GM21717 (cell line): ENCODE results near the gene CAPN11.

Experiments
- ATAC-seq: cut with Tn5 transposase; IDR thresholded peaks from one replicate; pipeline ENCODE4 v1.9.1; 2021; ENCODE audit warnings: mild to moderate bottlenecking, moderate library complexity; ENCODE audit not compliant: unreplicated experiment

Gene CAPN11

DNA sequence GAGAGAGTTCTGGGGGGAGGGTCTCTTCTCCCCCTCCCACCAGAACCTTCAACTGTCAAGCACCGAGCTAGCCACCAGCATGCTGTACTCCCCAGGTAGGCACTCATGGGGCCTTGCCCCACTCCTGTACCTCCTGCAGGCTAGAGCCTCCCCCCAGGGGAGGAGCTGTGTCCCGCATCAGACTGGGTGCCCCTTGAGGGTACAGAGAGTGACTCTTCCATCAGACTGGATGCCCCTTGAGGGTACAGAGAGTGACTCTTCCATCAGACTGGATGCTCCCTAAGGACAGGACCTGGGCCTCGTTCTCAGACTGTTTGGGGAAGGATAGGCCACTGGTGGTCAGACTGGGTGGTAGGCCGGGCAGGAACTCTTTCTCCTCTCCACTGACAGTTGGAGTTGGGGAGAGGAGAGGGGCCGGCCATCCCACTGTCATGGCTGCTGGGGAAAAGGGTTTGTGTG lies at the start of gene CAPN11:
CAPN11 (plus strand) TSS at position 51 of the 459 bp plus-strand sequence; CDS start at position 80, 29 bp downstream.
- ATAC-seq, result no peak

DNA sequence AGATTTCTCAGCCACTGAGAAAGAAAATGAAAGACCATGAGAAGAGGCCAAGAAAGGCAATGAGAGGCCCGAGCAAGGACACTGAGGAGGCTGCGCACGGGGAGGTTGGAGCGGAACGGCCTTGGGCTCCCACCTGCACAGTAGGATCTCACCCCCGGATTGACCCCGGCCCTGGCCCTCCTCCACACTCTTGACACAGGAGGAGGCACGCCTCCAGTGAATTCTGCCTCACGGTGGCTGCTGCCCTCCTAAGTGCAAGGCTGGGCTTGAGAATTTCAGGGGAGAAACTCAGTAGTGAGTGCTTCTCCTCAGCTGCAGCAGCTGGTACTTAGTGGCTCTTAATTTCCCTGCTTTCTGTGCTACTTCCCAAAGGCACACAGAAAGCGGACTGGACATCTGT lies 49.4 kb upstream of the CAPN11 start:
- no peak for ATAC-seq

DNA sequence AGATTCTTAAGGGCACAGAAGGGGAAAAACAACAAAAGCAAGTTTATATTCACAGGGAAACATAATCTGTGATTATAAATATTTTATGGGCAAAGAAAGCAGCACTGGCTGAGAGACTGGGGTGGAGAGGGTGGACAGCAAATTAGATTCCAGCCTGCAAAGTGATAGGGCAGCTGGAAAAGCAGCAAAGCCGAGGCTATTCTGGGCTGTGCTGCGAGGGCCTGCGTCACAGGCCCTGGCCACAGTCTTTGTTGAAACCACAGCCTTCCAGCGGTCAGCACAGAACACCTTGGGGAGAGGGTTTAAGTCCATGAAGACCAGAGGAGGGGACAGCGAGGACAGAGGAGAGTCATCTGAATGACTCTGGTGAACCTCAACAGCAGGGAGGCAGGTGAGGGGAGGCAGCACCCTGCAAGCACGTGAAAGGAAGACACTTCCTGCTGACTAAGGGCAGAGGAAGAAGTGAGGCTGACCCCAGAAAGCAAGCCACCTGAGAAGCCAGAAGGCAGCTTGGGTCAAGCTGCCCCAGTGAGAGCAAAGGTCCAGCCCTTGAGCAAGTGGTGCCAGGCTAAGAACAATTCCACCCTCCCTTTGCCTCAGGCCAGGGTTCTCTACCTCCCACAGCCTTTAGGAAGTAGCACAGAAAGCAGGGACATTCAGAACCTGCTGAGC lies 48.5 kb upstream of the CAPN11 start:
- ATAC-seq, result no peak

DNA sequence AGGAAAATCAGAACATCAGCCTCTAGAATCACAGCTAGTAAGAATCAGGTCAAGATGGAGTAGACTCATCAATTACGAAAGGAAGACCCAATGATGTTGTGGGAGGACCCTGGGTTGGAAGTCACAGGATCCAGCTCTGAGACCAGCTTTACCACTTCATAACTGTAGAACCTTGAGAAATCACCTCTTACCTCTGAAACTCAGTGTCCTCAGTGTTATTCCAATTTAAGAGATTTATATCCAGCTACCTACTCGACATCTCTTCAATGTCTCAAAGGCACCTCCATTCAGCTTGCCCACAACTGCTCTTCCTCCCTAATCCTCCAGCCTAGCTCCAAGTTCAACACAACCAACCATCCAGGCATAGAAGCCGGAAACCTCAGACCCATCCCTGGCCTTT lies 47.7 kb upstream of the CAPN11 start:
- no peak for ATAC-seq

DNA sequence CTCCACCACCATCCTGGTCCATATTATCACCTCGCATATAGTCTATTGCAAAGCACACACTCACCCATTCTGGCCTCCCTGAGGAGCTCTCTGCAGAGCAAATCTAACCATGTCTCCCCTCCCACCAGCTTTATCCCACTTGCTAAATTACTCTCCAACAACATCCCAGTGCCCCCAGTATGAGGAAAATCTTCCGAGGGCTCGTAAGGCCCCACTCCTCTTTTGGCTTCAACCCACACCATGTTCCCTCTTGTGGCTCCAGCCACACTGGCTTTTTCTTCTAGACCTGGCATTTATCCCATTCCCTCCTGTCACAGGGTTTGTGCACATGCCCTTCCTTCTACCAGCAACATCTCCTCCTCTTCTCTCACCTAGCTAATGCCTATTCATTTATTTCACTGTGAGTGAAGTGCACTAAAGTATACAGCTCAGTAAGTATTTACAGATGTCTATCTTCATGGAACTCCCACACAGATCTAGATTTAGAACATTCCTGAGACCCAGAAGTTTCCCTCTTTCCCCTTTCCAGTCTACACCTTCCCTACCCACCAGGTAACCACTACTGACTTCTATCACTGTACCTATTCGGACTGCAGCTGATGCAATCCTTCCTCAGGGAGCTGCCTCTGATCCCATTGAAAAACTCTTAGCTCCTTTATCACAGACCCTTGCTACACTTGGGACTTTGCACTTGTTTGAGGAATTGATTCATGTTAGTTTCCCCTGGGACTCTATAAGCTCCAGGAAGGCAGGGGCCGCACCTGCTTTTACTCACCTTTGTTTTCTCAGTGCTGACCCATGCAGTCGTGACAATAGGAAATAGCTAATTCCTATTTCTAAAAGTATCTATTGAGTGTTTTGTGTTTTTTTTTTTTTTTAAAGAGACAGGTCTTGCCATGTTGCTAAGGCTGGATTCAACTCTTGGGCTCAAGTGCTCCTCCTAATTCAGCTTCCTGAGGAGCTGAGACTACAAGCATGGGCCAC lies 46.9 kb upstream of the CAPN11 start:
- ATAC-seq, result no peak

DNA sequence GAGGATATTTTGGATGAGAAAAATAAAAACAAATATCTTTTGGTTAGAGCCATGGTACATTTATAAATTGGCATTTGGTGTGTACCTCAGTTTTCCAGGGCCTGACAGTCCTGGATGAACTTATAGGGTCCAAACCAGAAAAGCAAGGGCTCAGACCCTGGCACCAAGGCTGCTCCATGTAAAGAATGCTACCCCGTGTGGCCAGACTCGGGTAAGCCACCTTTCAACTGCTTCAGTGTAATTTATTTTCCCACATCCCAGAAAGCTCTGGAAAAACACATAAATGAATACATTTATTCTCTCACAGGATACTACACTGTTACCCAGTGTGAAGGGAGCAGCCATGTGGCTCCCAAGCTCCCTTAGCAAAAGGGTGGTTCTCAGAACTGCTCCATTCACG lies 45.2 kb upstream of the CAPN11 start:
- ATAC-seq, result no peak

DNA sequence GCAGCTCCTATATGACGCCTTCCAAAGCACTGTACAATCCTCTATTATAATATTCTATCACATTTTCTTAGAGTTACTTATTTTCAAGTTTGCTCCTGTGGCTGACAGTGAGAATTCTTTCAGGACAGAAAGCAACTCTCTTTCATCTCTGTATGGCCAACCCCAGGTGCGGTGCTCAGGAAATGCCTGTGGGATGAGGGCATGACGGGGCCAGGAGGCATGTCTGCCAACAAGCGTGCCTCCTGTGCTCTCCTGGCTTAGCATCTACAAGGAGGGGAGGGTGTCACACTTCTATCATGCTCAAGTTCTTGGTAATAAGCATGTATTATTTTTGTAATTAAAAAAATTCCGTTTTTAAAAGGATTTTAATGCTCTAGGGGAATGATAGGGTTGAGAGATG lies 42.8 kb upstream of the CAPN11 start:
- ATAC-seq, result no peak

DNA sequence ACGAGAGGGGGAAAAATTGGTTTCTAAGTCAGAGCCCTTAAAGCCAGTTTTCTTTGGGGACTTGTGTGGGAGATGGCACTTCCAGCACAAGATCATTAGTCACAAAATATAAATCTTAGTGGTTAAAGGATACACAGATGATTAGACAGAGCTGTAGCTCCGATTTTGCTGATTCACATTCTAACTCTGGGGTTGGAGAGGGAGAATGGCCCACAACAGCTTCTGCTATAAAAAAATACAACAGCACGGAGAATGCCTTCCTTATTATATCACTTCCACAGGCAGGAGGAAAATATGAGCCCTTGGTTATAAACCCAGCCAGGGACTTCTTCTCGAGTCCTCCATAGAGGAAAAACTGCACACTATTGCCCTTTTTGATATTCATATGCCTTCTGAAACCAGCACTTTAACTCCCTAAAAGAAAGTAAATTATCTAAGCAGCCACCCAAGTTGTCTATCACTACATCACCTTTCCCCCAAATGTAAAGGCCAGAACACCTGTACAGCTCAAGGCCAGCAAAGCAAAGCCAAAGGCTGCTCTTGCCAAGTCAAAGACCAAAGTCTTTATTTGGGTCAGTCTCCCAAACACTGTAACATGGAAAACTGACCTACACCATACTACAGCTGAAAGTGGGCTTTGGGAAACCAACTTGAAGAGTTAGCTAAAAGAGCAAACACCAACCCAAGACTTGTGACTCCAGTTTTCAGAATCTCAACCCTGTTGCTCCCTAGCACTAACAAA lies 41.8 kb upstream of the CAPN11 start:
- ATAC-seq, result no peak

DNA sequence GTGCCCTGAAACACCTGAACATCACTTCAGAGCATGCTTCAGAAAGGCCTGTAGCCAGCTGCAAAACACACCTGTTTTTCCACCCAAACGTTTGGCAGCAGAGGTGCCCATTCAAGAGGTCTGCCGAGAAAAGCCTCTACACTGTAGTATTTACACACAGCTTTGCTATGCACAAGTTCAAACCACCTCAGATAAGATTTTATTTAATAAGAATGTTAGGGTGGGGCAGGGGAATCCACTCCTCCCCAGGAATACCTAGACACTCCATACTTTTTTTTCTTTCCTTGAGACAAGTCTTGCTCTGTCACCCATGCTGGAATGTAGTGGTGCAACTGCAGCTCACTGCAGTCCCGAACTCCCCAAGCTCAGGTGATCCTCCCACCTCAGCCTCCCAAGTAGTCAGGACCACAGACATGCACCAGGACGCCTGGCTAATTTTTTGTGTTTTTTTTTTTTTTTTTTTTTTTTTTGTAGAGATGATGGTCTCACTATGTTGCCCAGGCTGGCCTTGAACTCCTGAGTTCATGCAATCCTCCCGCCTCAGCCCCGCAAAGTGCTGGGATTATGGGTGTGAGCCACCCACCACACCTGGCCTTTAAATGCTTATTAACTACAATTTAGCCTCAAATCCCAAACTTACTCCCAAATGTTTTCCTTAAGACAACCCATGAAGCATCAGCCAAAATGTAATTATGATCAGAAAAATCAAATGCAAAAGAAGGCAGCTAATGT lies 41.1 kb upstream of the CAPN11 start:
- no peak for ATAC-seq

DNA sequence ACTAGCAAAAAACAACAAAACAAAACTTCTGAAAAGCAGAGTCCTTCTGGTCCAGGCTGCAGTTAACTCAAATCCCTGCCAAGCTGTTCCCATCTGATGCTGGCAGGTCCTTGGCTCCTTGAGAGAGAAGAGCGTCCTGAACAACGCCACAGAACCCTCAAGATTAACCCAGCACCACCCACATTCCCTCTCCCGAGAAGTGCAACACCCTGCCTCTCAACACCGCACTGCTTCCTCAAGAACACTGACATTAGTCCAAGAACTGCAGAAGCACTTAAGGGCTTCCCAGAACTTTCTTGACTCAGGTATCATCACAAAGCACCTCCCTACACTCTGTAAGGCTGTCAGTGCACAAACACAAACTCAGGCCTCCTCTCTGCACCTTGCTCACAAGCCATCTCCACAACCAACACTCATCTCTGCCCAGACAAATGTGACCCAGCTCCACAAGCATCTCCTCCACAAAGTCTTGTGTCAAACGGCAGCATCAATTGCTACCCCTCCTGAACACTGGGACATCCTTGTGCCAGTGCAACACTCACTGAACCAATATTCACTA lies 38.8 kb upstream of the CAPN11 start:
- ATAC-seq, result no peak

DNA sequence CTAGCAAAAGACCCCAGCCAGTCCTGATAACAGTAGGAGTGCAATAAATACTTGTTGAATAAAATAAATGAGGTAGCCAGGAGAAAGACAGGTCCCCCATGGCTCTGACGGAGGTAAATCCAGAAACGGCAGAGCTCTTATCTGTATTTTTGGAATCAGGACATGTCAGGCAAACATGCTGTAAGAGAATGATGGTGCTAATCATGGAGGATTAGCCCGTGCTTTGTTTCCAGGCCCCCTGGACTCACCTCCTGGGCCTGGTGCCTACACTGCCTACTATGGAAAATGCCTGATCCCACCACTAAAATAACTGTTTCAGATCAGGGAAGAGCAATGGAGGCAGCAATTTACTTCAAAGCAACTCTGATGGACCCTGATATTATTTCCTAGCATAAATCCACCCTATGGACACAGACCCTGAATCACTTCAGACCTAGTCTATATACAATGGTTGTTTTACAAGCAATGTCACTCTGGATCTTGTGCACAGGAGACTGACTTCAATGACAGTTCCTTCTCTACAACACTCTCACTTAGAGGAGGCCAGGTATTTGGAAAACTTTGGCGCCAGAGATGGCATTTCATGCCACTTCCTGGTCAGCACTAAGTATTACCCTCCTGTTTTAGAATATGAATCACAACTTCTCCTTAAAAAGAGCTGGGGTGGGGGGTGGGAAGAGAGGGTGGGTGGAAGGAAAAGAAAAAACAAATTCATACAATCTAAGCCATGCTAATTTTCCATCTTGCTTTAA lies 37.8 kb upstream of the CAPN11 start:
- no peak for ATAC-seq

DNA sequence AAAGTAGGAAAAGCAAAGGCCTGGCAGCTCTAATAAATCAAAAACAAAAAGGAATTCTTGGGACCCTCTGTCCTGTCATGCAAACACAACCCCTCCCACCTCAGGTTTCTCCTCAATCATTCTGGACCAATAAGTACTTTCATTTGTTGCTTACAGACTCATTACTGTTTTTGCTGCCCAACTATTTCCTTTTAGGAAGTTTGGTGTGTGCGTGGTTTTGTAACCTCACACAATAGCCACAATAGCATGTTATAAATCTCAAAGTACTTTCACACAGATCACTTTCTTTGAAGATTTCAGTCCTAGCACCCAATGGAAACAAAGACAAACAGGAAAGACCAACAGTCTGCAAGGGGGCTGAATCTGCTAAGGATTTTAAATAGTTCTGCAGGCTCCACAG lies 35.8 kb upstream of the CAPN11 start:
- no peak for ATAC-seq

DNA sequence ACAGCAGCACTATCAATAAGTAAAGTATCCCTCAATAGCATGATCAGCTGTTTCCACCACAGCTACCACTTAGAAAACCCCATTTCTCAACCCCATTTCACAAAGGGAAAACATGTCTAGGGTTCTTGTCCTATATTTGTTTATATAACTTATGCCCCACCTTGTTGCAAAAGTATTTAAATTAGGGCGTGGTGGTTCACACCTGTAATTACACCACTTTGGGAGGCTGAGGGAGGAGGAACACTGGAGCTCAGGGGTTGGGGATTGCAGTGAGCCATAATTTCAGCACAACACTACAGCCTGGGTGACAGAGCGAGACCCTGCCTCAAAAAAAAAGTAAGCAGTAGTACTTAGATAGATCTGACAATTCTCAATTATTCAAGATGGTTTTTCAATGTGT lies 35.1 kb upstream of the CAPN11 start:
- no peak for ATAC-seq

DNA sequence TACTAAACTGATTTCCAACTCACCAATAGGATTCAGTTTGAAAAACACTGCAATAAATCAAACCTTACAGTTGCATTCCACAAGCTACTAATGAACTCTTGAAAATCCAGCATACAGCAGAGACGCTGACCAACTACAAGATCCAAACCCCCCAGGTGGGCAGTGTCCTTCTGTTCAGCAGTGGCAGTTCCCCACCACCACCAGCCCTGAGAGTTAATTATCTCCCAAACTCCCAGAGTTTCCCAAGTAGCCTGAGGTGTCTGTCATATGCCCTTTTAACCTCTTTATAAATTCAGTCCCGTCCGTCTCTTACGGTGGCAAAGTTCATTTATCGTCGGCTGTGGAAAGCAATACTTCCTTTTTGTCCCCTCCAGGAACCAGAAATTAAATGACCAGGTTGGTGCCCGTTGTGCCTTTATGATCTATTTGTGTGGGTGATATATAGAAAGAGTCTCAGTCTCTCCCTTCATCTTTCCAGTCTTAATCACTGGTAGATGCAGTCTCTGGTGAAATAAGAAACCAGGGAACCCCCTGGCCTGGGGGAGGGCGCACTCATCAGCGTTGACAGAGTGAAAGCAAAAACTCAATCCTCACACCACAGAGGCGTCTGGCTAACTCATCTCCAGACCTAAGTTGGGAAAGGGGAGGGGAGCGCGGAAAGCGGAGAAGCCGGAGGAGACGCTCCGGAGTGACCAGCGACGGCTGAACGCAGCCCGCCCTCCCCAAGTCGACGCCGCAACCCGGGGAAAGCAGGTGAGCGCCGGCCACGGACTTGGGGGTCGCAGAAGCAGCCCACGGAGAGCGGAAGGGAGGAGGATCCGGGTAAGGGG lies 32.1 kb upstream of the CAPN11 start:
- ATAC-seq, result peak; percentile 51

DNA sequence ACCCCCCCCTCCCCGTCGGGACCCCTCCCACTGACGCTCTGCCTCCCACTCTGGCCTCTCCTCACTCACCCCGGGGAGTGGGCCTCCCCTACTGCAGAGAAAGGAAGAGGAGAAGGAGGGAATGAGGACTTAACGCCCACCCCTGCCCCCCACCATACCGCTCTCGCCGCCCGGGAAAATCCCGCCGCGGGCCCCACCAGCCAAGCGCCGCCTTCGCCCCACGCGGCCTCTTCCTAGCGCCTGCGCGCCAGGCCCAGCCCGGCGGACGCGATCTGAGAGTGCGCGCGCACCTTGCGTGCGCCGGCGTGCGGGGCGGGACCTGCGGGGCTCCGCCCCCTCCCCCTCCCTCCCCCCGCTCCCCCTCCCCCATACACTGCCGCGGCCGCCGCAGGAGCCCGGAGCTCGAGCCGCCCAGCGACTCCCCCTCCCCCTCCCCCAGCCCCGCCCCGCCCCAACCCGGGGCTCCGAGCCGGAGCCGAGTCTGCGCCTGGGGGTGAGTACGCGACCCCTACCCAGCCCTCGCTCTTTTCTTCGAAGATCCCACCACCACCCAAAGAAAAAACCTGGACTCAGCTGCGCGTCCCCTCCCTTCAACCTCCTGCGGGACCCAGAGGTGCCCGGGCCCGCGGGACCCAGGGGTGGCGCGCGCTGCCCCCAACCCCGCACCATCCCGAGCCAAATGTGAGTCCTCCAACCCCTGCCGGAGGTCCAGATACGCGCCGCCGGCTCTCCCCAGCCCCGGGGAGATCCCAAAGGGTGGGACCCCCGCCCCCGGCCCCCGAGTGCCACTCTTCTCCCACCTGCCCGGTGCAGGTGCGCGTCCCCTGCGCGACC lies 31.2 kb upstream of the CAPN11 start, which contains the start of the genes MRPL14 and TMEM63B:
MRPL14 (minus strand) TSS at position 267 of the 834 bp plus-strand sequence. CDS start 10,841 bp downstream, outside the sequence.
TMEM63B (plus strand) TSS at position 369 of the 834 bp plus-strand sequence. CDS start 7,031 bp downstream, outside the sequence.
- peak; percentile 60 for ATAC-seq

DNA sequence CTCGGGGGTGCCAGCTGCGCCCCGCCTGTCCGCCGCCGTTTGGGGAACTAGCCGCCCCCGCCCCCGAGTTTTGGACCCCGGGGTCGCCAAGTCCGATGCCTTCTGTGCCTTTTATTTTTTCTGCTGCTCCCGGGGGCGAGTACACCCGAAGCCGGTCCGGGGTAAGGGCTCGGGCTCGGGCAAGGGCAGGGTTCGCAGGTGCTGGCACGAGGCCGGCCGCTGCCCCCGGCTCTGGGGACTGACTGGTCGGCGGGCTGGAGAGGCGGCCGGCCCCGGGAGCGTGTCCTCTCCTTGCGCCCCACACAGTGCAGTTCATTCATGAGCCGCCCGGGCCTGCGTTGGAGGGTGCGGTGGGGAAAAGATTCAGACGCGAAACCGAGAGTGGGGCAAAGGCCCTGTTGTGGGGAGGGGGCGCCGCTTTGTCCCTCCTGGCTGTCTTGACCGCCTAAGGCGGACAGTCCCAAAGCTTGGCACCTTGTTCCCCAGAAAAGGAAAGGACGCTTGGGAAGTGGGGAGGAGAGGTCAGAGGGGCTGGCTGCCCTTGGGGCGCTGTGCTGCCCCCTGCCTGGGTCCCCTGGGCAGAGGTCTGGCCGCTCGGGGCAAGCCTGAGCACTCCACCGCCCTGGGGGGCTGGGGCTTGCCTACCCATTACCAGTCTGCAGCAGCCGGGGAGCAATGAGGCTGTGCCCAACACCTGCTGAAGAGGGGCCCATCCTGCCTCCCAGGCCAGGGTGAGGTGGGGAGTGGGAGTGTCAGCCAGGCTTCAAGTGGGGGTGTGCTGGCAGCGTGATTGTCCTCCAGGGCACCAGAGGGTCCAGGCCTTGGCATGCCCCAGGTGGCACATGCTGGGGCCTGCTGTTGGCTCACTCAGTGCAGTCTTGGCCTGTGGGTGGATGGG lies 30.4 kb upstream of the CAPN11 start:
- ATAC-seq, result peak; percentile 29
